NCI-H2107 (cell line): ENCODE results near the gene ZNF771.

Experiments used
- DNase-seq: peaks from one replicate; lab custom pipeline; 2025; lab: John Stamatoyannopoulos, UW

ZNF771 gene

DNA sequence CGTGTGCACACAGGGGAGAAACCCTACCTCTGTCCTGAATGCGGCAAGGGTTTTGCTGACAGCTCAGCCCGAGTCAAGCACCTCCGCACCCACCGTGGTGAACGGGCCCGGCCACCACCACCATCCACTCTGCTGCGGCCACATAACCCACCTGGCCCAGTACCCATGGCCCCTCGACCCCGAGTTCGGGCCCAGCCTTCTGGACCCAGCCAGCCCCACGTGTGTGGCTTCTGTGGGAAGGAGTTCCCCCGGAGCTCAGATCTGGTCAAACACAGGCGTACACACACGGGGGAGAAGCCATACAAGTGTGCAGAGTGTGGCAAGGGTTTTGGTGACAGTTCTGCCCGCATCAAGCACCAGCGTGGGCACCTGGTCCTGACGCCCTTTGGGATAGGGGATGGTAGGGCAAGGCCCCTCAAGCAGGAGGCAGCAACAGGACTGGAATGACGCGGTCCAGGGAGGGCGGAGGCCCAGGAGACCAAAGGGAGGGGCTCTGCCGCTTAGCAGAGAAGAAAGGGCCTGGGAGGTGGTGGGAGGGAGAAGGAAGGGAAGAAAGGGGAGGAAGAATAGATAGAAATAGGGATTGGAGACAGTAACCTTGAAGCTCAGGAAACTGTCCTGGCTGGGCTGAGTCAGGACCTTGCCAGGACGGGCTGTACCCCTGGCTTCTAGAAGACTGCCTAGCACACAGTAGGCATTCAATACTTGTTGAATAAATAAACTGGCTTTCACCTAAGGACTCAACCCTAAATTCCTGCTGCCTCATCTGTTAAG is 8.6 kb upstream of the ZNF771 start:
- no peak for DNase-seq

DNA sequence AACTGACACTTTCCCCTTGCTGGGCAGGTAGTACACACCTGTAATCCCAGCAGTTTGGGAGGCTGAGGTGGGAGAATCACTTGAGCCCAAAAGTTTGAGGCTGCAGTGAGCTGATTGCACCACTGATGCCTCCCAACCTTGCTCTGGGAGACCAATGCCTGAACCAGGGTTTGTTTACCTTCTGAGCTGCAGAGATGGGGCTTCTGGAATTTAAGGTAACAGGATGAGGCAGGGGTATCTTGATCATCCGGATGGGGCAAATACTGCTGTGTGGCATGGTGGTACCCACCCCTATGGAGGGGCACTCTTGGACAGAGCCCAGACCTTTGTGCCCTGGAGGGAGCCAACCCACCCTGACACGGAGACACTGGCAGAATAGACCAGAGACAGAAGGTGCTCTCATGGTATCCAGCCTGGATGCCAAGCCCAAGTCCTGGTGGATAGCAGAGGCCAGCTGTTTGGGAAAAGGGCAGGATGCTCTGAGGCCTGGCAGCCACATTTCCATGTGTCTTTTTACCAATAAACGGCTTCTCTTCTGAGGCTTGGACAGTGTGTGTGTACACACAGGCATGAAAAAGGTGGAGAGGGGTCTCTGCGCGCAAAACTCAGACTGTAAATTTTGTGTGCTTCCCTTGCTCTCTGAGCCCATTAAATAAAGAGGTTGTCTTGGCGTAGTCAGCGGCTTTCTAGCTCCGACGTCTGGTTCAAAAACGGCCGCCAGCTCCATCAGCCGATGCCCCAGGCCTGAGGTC is 7.8 kb upstream of the ZNF771 start:
- DNase-seq = no peak

DNA sequence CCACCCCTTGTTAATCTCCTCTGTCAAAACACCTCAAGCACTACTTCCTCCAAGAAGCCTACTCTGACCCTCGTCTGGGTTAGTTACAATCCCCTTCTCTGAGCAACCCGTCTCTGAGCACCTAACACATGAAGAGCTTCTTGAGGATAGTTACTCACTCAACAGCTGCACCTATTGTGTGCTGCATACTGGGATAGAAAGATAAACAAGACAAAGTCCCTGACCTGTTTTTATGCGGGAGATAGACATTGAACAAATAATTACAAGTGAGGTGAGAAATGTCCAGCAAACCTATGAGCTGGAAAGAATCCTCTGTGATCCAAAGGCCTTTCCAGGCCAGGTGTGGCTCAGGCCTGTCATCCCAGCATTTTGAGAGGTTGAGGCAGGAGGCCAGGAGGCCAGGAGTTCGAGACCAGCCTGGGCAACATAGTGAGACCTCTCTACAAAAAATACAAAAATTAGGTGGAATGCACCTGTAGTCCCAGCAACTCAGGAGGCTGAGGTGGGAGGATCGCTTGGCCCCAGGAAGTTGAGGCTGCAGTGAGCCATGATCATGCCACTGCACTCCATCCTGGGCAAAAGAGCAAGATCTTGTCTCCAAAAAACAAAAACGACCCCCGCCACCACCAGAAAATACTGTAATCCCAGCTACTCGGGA is 5.5 kb upstream of the ZNF771 start:
- no peak for DNase-seq

DNA sequence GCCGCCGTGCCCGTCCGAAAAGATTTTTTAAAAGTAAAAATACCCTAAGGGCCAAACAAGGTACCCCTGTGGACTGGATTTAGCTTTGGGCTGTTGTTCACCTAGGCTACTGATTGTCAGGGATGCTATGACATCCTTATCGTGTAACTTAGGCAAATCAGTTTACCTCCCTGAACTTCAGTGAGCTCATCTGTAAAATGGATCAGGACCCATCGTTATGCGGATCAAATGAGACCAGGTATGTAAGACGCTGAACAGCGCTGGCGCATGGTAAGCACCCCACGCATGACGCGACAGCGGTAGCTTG is 658 bp upstream of the ZNF771 start:
- no peak for DNase-seq

- DNase-seq = no peak
These were observed 563 bp downstream of the ZNF771 start for GRCh38 chr16:30407804-30408534.

GRCh38 chr16:30409125-30410060 is 2.0 kb downstream of the ZNF771 start:
- DNase-seq = peak; percentile 70

- DNase-seq = no peak
These were observed 5.9 kb downstream of the ZNF771 start for GRCh38 chr16:30413112-30413806.

GRCh38 chr16:30414159-30414558 is 6.8 kb downstream of the ZNF771 start:
- no peak for DNase-seq

GRCh38 chr16:30416047-30416603 is 8.7 kb downstream of the ZNF771 start:
- DNase-seq = no peak

- no peak for DNase-seq
These were observed 9.5 kb downstream of the ZNF771 start for GRCh38 chr16:30416624-30417528.

DNA sequence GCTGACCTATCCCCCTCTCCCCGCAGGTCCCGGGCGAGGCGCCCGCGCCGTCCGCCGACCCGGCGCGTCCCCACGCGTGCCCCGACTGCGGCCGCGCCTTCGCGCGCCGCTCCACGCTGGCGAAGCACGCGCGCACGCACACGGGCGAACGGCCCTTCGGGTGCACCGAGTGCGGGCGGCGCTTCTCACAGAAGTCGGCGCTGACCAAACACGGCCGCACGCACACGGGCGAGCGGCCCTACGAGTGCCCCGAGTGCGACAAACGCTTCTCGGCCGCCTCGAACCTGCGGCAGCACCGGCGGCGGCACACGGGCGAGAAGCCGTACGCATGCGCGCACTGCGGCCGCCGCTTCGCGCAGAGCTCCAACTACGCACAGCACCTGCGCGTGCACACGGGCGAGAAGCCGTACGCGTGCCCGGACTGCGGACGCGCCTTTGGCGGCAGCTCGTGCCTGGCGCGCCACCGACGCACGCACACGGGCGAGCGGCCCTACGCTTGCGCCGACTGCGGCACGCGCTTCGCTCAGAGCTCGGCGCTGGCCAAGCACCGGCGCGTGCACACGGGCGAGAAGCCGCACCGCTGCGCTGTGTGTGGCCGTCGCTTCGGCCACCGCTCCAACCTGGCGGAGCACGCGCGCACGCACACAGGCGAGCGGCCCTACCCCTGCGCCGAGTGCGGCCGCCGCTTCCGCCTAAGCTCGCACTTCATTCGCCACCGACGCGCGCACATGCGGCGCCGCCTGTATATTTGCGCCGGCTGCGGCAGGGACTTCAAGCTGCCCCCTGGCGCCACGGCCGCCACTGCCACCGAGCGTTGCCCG is 10.3 kb downstream of the ZNF771 start:
- peak; percentile 86 for DNase-seq

DNA sequence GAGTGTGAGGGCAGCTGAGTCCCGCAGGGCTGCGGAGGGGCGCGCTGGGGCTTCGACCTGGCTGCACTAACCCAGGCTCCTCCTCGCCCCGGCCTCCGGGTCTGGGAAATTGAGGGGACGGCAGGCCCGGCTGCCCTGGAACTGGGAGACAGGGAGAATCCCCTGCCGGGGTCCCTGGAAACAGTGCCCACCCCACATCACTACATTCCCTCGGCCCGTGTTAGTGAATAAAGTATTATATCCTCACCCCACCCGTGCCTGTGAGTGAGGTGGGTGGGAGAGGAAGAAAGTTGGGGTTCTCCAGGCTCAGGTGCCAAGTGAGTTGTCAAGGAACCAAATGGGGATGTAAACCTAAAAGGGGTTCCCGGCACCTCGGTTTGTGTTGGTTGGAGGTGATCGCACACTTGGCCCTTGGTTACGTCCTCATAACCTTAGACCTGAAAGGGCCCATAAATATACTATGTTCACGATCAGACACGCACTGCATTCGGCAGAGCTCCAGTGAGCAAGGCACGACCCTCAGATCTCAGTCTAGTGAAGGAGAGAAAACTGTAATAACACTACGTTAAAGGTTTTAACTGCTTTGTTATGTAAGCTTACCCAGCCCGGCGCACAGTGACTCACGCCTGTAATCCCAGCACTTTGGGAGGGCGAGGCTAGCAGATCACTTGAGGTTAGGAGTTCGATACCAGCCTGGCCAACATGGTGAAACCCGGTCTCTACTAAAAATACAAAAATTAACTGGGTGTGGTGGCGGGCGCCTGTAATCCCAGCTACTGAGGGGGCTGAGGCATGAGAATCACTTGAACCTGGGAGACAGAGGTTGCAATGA is 11.2 kb downstream of the ZNF771 start:
- no peak for DNase-seq

DNA sequence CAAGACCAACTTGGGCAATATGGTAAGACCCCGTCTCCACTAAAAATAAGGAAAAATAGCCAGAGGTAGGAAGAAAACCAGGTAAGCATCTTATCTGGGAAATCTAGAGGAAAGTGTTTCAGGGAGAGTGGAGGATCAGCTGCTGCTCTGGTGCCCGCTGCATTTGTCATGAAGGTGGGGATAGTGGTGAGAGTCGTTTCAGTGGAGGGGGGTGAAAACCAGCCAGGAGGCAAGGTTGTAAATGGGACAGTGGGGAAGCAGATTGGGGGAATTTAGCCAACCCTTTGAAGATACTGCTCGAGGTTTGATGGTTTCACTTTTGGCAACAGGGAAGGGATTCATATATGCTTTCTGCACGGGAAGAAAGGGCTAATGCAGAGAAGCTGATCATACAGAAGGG is 13.6 kb downstream of the ZNF771 start:
- DNase-seq = no peak

DNA sequence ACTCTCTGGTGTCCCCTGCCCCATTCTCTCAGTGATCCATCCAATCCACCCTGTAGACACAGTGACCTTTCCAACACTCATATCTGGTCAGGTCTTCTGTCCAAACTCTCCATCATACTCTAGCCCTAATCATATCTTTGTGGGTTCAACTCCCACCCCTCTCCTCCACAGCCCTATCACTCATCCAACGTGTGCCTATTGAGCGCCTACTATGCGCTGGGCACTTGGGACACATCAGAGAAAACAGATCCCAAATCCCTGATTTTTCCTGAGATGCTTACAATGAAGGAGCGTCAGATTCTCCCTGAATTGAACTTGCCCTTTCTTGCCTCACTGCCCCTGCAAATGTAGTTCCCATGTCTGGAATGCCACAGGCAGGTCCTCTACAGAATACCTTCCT is 20.6 kb downstream of the ZNF771 start:
- no peak for DNase-seq

DNA sequence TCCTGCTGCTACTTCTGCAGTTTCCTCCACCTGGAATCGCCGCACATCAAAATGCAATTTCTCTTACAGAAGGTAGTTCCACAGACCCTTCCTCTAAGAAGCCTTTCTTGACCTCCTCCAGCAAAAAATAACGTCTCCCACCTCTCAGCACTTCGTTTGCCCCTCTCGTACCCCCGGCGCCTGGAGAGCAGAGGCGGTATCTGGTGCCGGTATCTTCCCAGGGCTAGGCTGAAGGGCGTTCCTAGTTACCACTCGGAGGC is 21.9 kb downstream of the ZNF771 start:
- DNase-seq = no peak

- peak; percentile 98 for DNase-seq
These were observed 22.4 kb downstream of the ZNF771 start, which contains the start of gene DCTPP1 for GRCh38 chr16:30429678-30430427. DCTPP1 (minus strand) TSS chr16:30430030; CDS start chr16:30429980, 50 bp downstream.

- DNase-seq = no peak
These were observed 23.1 kb downstream of the ZNF771 start for GRCh38 chr16:30430428-30430970.
